ENCODE data around the gene CAMTA2. TPM values are rescaled to one million over a fixed set of nuclear protein-coding genes. Genes with fewer than 3 reads are reported as not detected.

Gene CAMTA2
- polyA plus RNA-seq, 3 donors: 7.1 to 88.9 (median 7.6) TPM

- Histone ChIP-seq H3K27ac (ENCODE audit: low read depth in 1 of 2, low read length in 2 of 2) (peak overlapping the region; percentile 77 to 95), H3K4me1 (ENCODE audit: control insufficient read depth in 1 of 2, insufficient read depth in 2 of 2, low read length in 2 of 2) (peaks cover 43 to 52% of the 10 kb centered on the region in 2 donors), H3K4me3 (replicated peaks in 1 of 3; ENCODE audit: low read depth in 2 of 3, low read length in 3 of 3) (peak overlapping the region; percentile 78 to 99 (median 81)), H3K4me2 (replicated peaks; ENCODE audit: extremely low read depth, low read length, poor library complexity, severe bottlenecking) (peak overlapping the region; percentile 98), H3K9ac (ENCODE audit: insufficient read depth, low read length, poor library complexity, severe bottlenecking) (peak overlapping the region; percentile 91), H4K20me1 (ENCODE audit: insufficient read depth, low read length) (peaks cover 6% of the 10 kb centered on the region), H3K79me2 (ENCODE audit: insufficient read depth, low read length) (peaks cover 34% of the 10 kb centered on the region), H3K9me3 (replicated peaks in 1 of 2; ENCODE audit: control insufficient read depth in 1 of 2, insufficient read depth in 1 of 2, low read length in 2 of 2) (no peaks in the 10 kb centered on the region), H2AFZ (ENCODE audit: insufficient read depth, low read depth, low read length, poor library complexity, severe bottlenecking) (peak overlapping the region; percentile 94), H3K27me3 (ENCODE audit: control insufficient read depth in 2 of 2, insufficient read depth in 2 of 2, low read length in 2 of 2) (no peaks in the 10 kb centered on the region), H3K36me3 (replicated peaks in 1 of 2; ENCODE audit: control insufficient read depth in 1 of 2, insufficient read depth in 2 of 2, low read length in 2 of 2) (peaks cover 10 to 36% of the 10 kb centered on the region in 2 donors)
- WGBS (ENCODE audit: insufficient coverage): 33% methylated on average over 3 of the region's 5 CpGs
- peaks cover 0 to 2% (median 0%) of the 10 kb centered on the region in 7 donors for H3K9me3 Mint-ChIP-seq
- H3K27ac Mint-ChIP-seq: peak overlapping the region; percentile 81 to 97 (median 96)
- peaks cover 0 to 1% (median 0%) of the 10 kb centered on the region in 3 donors for H3K27me3 Mint-ChIP-seq (ENCODE audit: low read depth in 3 of 3)
- H3K4me3 Mint-ChIP-seq: peak overlapping the region; percentile 92 to 96
- intact Hi-C loops (cut with micrococcal nuclease): loop anchor here (5.0 kb wide), 2 partner anchors 34 to 79 kb away; partner anchors contain the start of gene ENO3 (in 1 of the 2)
- H3K36me3 Mint-ChIP-seq: peaks cover 35 to 46% of the 10 kb centered on the region in 2 donors
- peaks cover 55% of the 10 kb centered on the region for H3K4me1 Mint-ChIP-seq
- no peak for TF ChIP-seq CTCF (IDR thresholded peaks at IDR 0.05)
- peak in 2 of 3 donors; percentile 39 to 67 for DNase-seq
Measured at GRCh38 chr17:4986403-4986802, 1.1 kb downstream of the CAMTA2 start.

- H3K9me3 Mint-ChIP-seq: peaks cover 0 to 2% (median 0%) of the 10 kb centered on the region in 7 donors
- 25% methylated on average over 5 of the region's 5 CpGs for WGBS (ENCODE audit: insufficient coverage)
- H2AFZ ChIP-seq (ENCODE audit: insufficient read depth, low read depth, low read length, poor library complexity, severe bottlenecking): no peak overlapping the region
- H3K27me3 ChIP-seq (ENCODE audit: control insufficient read depth in 2 of 2, insufficient read depth in 2 of 2, low read length in 2 of 2): no peaks in the 10 kb centered on the region
- H3K36me3 Mint-ChIP-seq: peaks cover 55 to 83% of the 10 kb centered on the region in 2 donors
- peaks cover 27 to 58% of the 10 kb centered on the region in 2 donors for H3K36me3 ChIP-seq (replicated peaks in 1 of 2; ENCODE audit: control insufficient read depth in 1 of 2, insufficient read depth in 2 of 2, low read length in 2 of 2)
- peaks cover 69 to 74% of the 10 kb centered on the region in 2 donors for H3K4me1 ChIP-seq (ENCODE audit: control insufficient read depth in 1 of 2, insufficient read depth in 2 of 2, low read length in 2 of 2)
- DNase-seq: peak in 2 of 3 donors; percentile 31 to 62
- peak overlapping the region; percentile 16 for H3K4me2 ChIP-seq (replicated peaks; ENCODE audit: extremely low read depth, low read length, poor library complexity, severe bottlenecking)
- TF ChIP-seq CTCF (IDR thresholded peaks at IDR 0.05): no peak
- peak overlapping the region in 6 of 7 donors; percentile 12 to 86 (median 80) for H3K27ac Mint-ChIP-seq
- H3K27me3 Mint-ChIP-seq (ENCODE audit: low read depth in 3 of 3): no peaks in the 10 kb centered on the region
- peak overlapping the region; percentile 15 to 33 for H3K27ac ChIP-seq (ENCODE audit: low read depth in 1 of 2, low read length in 2 of 2)
- peak overlapping the region in 1 of 3 experiments; percentile 18 for H3K4me3 ChIP-seq (replicated peaks in 1 of 3; ENCODE audit: low read depth in 2 of 3, low read length in 3 of 3)
- intact Hi-C loops (cut with micrococcal nuclease): loop anchor here in 1 of 2 donors (5.0 kb wide), 1 partner anchor 80 kb away; no protein-coding TSS in a partner anchor
- H3K9me3 ChIP-seq (replicated peaks in 1 of 2; ENCODE audit: control insufficient read depth in 1 of 2, insufficient read depth in 1 of 2, low read length in 2 of 2): no peaks in the 10 kb centered on the region
- H4K20me1 ChIP-seq (ENCODE audit: insufficient read depth, low read length): peaks cover 10% of the 10 kb centered on the region
- H3K4me3 Mint-ChIP-seq: no peak overlapping the region
- no peak overlapping the region for H3K9ac ChIP-seq (ENCODE audit: insufficient read depth, low read length, poor library complexity, severe bottlenecking)
- peaks cover 24% of the 10 kb centered on the region for H3K79me2 ChIP-seq (ENCODE audit: insufficient read depth, low read length)
- peaks cover 75% of the 10 kb centered on the region for H3K4me1 Mint-ChIP-seq
Measured at GRCh38 chr17:4982305-4982704, 5.2 kb downstream of the CAMTA2 start.
